ENCODE measurements around the gene C1QTNF8. TPM values are rescaled to one million over a fixed set of nuclear protein-coding genes. Genes with fewer than 3 reads are reported as not detected.

C1QTNF8 gene
- total RNA-seq, 1 donor from 2014 or later, result not detected

DNA sequence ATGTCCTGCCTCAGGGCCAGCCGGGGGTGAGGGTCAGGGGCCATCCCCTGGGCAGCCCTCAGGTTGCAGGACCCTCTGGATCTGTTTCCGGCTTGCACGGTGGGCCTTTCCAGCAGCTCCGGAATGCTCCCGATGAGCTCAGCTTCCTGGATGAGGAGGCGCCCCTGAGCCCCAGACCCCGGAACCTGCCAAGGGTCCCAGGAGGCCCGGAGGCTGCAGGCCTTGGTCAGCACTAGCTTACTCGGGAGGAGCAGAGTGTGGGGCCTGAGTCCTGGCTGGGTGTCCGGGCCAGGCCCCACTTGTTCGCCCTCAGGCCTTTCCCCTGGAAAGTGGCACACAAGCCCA lies 7.6 kb upstream of the C1QTNF8 start:
- no peak for DNase-seq (ENCODE audit: low read depth)
- H3K4me3 Mint-ChIP-seq (ENCODE audit: unreplicated experiment), result no peak overlapping the region
- Histone ChIP-seq H3K4me3 (ENCODE audit: insufficient read depth, low read depth, low read length) (no peak overlapping the region), H3K79me2 (ENCODE audit: insufficient read depth, low read length) (no peaks in the 10 kb centered on the region), H4K20me1 (ENCODE audit: insufficient read depth, low read length) (no peaks in the 10 kb centered on the region), H3K4me2 (ENCODE audit: low read length) (no peak overlapping the region), H3K27ac (ENCODE audit: low read depth, low read length) (no peak overlapping the region), H3K9me3 (ENCODE audit: insufficient read depth, low read depth, low read length) (no peaks in the 10 kb centered on the region), H3K27me3 (ENCODE audit: insufficient read depth, low read length) (peaks cover 4% of the 10 kb centered on the region), H3K9ac (ENCODE audit: low read length) (no peak overlapping the region), H3K4me1 (ENCODE audit: insufficient read depth, low read length) (peaks cover 2% of the 10 kb centered on the region), H2AFZ (ENCODE audit: low read depth, low read length) (no peak overlapping the region), H3K36me3 (ENCODE audit: insufficient read depth, low read length) (no peaks in the 10 kb centered on the region)
- TF ChIP-seq, protein P1, sequence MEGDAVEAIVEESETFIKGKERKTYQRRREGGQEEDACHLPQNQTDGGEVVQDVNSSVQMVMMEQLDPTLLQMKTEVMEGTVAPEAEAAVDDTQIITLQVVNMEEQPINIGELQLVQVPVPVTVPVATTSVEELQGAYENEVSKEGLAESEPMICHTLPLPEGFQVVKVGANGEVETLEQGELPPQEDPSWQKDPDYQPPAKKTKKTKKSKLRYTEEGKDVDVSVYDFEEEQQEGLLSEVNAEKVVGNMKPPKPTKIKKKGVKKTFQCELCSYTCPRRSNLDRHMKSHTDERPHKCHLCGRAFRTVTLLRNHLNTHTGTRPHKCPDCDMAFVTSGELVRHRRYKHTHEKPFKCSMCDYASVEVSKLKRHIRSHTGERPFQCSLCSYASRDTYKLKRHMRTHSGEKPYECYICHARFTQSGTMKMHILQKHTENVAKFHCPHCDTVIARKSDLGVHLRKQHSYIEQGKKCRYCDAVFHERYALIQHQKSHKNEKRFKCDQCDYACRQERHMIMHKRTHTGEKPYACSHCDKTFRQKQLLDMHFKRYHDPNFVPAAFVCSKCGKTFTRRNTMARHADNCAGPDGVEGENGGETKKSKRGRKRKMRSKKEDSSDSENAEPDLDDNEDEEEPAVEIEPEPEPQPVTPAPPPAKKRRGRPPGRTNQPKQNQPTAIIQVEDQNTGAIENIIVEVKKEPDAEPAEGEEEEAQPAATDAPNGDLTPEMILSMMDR (IDR thresholded peaks at IDR 0.05; ENCODE audit: insufficient read depth, low read depth, low read length), result no peak
- TF ChIP-seq EZH2 (IDR thresholded peaks at IDR 0.05; ENCODE audit: insufficient read depth, low read length), result no peak
- no peaks in the 10 kb centered on the region for H3K9me3 Mint-ChIP-seq (ENCODE audit: unreplicated experiment)
- H3K36me3 Mint-ChIP-seq (ENCODE audit: low read depth, unreplicated experiment), result no peaks in the 10 kb centered on the region
- H3K27ac Mint-ChIP-seq (ENCODE audit: unreplicated experiment), result no peak overlapping the region
- H3K27me3 Mint-ChIP-seq (ENCODE audit: low read depth, unreplicated experiment), result peaks cover 16% of the 10 kb centered on the region
- no peak for FAIRE-seq
- no peaks in the 10 kb centered on the region for H3K4me1 Mint-ChIP-seq (ENCODE audit: low read depth, unreplicated experiment)

DNA sequence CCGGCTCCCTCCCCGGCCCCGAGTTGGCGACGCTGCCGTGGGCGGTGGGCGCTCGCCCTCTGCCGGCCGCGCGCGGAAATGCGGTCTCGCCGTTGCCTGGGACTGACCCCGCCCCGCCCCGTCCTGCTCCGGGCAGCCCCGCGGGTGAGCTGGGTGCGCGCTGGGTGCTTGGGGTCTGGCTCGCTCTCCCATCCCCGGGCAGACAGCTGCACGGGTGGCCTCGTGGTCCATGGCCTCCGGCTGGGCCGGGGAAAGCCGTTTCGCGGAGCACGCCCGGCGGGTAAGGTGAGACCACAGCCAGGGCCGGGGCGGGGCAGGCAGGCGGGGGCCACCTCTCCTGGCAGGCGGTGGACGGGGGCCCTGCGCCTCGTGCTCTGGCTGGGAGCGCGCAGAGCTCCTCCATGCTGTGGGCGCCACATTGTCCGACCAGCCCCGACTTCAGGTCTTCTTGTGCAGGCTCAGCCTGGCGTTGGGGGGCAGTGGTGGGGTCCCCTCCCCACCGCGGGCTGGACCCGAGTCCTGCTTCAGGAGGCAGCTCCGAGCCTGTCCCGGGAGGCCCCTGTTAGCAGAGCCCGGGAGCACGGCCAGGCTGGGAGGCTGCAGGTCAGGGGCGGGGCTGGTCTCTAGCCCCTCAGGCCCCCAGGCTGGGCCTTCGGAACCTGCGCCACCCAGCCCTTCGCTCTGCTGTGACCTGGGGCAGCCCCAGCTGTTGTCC lies 7.0 kb upstream of the C1QTNF8 start:
- Histone ChIP-seq H3K79me2 (ENCODE audit: insufficient read depth, low read length) (no peaks in the 10 kb centered on the region), H3K36me3 (ENCODE audit: insufficient read depth, low read length) (no peaks in the 10 kb centered on the region), H3K4me1 (ENCODE audit: insufficient read depth, low read length) (peaks cover 2% of the 10 kb centered on the region), H3K27ac (ENCODE audit: low read depth, low read length) (no peak overlapping the region), H3K4me3 (ENCODE audit: insufficient read depth, low read depth, low read length) (no peak overlapping the region), H3K9ac (ENCODE audit: low read length) (no peak overlapping the region), H2AFZ (ENCODE audit: low read depth, low read length) (no peak overlapping the region), H3K4me2 (ENCODE audit: low read length) (peak overlapping the region; percentile 58), H3K27me3 (ENCODE audit: insufficient read depth, low read length) (peaks cover 4% of the 10 kb centered on the region), H3K9me3 (ENCODE audit: insufficient read depth, low read depth, low read length) (no peaks in the 10 kb centered on the region), H4K20me1 (ENCODE audit: insufficient read depth, low read length) (no peaks in the 10 kb centered on the region)
- H3K36me3 Mint-ChIP-seq (ENCODE audit: low read depth, unreplicated experiment), result no peaks in the 10 kb centered on the region
- no peaks in the 10 kb centered on the region for H3K4me1 Mint-ChIP-seq (ENCODE audit: low read depth, unreplicated experiment)
- H3K27me3 Mint-ChIP-seq (ENCODE audit: low read depth, unreplicated experiment), result peaks cover 13% of the 10 kb centered on the region
- H3K27ac Mint-ChIP-seq (ENCODE audit: unreplicated experiment), result no peak overlapping the region
- no peak for FAIRE-seq
- TF ChIP-seq EZH2 (IDR thresholded peaks at IDR 0.05; ENCODE audit: insufficient read depth, low read length), result peak; percentile 39
- TF ChIP-seq, protein P1 (IDR thresholded peaks at IDR 0.05; ENCODE audit: insufficient read depth, low read depth, low read length), result peak; percentile 5
- H3K9me3 Mint-ChIP-seq (ENCODE audit: unreplicated experiment), result no peaks in the 10 kb centered on the region
- H3K4me3 Mint-ChIP-seq (ENCODE audit: unreplicated experiment), result no peak overlapping the region
- DNase-seq (ENCODE audit: low read depth), result no peak

DNA sequence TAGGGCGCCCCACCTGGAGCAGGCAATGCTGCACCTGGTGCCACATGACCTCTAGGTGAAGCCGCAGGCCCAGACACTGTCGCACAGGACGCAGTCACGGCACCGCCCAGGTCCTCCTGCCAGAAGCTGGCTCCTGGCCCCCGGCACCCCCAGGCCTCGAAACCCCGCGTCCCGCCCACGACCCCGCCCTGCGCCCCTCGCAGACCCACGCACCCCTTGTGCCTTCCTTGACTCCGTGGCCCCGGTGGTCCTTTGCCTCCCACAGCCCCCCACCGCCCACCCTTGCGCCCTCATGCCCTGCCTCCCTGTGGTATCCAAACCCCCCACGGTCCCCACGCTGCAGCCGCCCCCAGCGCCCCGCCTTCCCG lies 6.3 kb upstream of the C1QTNF8 start:
- no peak for TF ChIP-seq EZH2 (IDR thresholded peaks at IDR 0.05; ENCODE audit: insufficient read depth, low read length)
- TF ChIP-seq, protein P1 (IDR thresholded peaks at IDR 0.05; ENCODE audit: insufficient read depth, low read depth, low read length), result no peak
- no peaks in the 10 kb centered on the region for H3K79me2 ChIP-seq (ENCODE audit: insufficient read depth, low read length)
- no peaks in the 10 kb centered on the region for H4K20me1 ChIP-seq (ENCODE audit: insufficient read depth, low read length)
- no peak overlapping the region for H3K4me3 Mint-ChIP-seq (ENCODE audit: unreplicated experiment)
- H2AFZ ChIP-seq (ENCODE audit: low read depth, low read length), result no peak overlapping the region
- peaks cover 6% of the 10 kb centered on the region for H3K27me3 ChIP-seq (ENCODE audit: insufficient read depth, low read length)
- H3K9me3 ChIP-seq (ENCODE audit: insufficient read depth, low read depth, low read length), result no peaks in the 10 kb centered on the region
- H3K9me3 Mint-ChIP-seq (ENCODE audit: unreplicated experiment), result no peaks in the 10 kb centered on the region
- no peak overlapping the region for H3K4me2 ChIP-seq (ENCODE audit: low read length)
- peaks cover 2% of the 10 kb centered on the region for H3K4me1 ChIP-seq (ENCODE audit: insufficient read depth, low read length)
- no peak overlapping the region for H3K4me3 ChIP-seq (ENCODE audit: insufficient read depth, low read depth, low read length)
- H3K36me3 ChIP-seq (ENCODE audit: insufficient read depth, low read length), result no peaks in the 10 kb centered on the region
- H3K36me3 Mint-ChIP-seq (ENCODE audit: low read depth, unreplicated experiment), result no peaks in the 10 kb centered on the region
- no peak for DNase-seq (ENCODE audit: low read depth)
- no peak overlapping the region for H3K27ac Mint-ChIP-seq (ENCODE audit: unreplicated experiment)
- H3K27ac ChIP-seq (ENCODE audit: low read depth, low read length), result no peak overlapping the region
- no peak for FAIRE-seq
- no peaks in the 10 kb centered on the region for H3K4me1 Mint-ChIP-seq (ENCODE audit: low read depth, unreplicated experiment)
- H3K27me3 Mint-ChIP-seq (ENCODE audit: low read depth, unreplicated experiment), result peaks cover 13% of the 10 kb centered on the region
- H3K9ac ChIP-seq (ENCODE audit: low read length), result no peak overlapping the region

Measured in astrocyte (in vitro differentiated cells and primary cell).